Measurements from ENCODE around the gene KDM1A. TPM values are rescaled to one million over a fixed set of nuclear protein-coding genes. Genes with fewer than 3 reads are reported as not detected.

KDM1A gene
- total RNA-seq (30.9 TPM), polyA plus RNA-seq (10 to 100 TPM; 34.7 to 41.3 (median 38.5) TPM)

DNA sequence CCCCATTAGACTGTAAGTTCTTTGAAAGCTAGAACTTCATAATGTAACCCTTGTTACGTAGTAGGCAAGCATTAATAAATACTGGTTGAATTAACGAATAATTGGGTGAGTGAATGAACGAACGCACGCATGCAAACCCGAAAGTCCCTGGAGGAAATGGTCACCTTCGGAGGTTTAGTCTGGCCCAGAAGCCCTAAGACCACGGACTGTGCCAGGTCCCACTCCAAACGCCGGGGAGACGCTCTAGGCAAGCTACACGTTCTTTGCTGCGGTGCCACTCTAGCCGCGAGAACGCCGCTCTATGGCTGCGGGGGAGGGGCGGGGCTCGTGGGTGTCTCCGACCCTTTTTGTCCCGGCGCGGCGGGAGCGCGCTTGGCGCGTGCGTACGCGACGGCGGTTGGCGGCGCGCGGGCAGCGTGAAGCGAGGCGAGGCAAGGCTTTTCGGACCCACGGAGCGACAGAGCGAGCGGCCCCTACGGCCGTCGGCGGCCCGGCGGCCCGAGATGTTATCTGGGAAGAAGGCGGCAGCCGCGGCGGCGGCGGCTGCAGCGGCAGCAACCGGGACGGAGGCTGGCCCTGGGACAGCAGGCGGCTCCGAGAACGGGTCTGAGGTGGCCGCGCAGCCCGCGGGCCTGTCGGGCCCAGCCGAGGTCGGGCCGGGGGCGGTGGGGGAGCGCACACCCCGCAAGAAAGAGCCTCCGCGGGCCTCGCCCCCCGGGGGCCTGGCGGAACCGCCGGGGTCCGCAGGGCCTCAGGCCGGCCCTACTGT, at the start of gene KDM1A:
TSS of gene KDM1A (plus strand) at position 375 of the 769 bp plus-strand sequence. CDS start at position 504, 129 bp downstream.
- H3K27ac ChIP-seq (ENCODE audit: insufficient read depth, low read length, poor library complexity, severe bottlenecking): peak within 1 kb of the TSS; percentile 50
- no peaks in the 10 kb centered on the region for H3K36me3 ChIP-seq (ENCODE audit: control insufficient read depth, insufficient read depth, low read length)
- no peaks in the 10 kb centered on the region for H3K27me3 ChIP-seq (ENCODE audit: control insufficient read depth, insufficient read depth, low read length)
- no peaks in the 10 kb centered on the region for H3K9me3 ChIP-seq (ENCODE audit: control insufficient read depth in 2 of 2, low read length in 2 of 2)
- peaks cover 1 to 10% (median 3%) of the 10 kb centered on the region in 7 donors for H3K9me3 Mint-ChIP-seq
- H3K27ac Mint-ChIP-seq: peak within 1 kb of the TSS; percentile 95 to 97 (median 97)
- H3K4me1 ChIP-seq (ENCODE audit: control insufficient read depth, insufficient read depth, low read length, poor library complexity, severe bottlenecking): peaks cover 18% of the 10 kb centered on the region
- peaks cover 7% of the 10 kb centered on the region for H3K36me3 Mint-ChIP-seq
- ATAC-seq (ENCODE audit: low read depth in 2 of 2) (peak; percentile 99), DNase-seq (peak; percentile 82 to 96 (median 91))
- H3K4me1 Mint-ChIP-seq: peaks cover 27 to 53% (median 41%) of the 10 kb centered on the region in 4 donors
- H3K27me3 Mint-ChIP-seq: peaks cover 12% of the 10 kb centered on the region
- H3K4me3 Mint-ChIP-seq: peak within 1 kb of the TSS; percentile 97 to 100 (median 98)
- H3K4me3 ChIP-seq (ENCODE audit: low read depth, low read length): peak within 1 kb of the TSS; percentile 95

GRCh38 chr1:22970096-22970495, 49.2 kb upstream of the KDM1A start:
- peaks cover 58% of the 10 kb centered on the region for H3K27me3 Mint-ChIP-seq
- H3K4me3 ChIP-seq (ENCODE audit: low read depth, low read length): no peak overlapping the region
- H3K9me3 Mint-ChIP-seq: peaks cover 0 to 15% (median 2%) of the 10 kb centered on the region in 7 donors
- no peak overlapping the region for H3K4me3 Mint-ChIP-seq
- ATAC-seq (ENCODE audit: low read depth in 2 of 2) (no peak), DNase-seq (no peak)
- H3K27ac Mint-ChIP-seq: no peak overlapping the region
- no peak overlapping the region for H3K27ac ChIP-seq (ENCODE audit: insufficient read depth, low read length, poor library complexity, severe bottlenecking)
- H3K27me3 ChIP-seq (ENCODE audit: control insufficient read depth, insufficient read depth, low read length): peaks cover 17% of the 10 kb centered on the region
- H3K36me3 ChIP-seq (ENCODE audit: control insufficient read depth, insufficient read depth, low read length): no peaks in the 10 kb centered on the region
- no peaks in the 10 kb centered on the region for H3K36me3 Mint-ChIP-seq
- no peaks in the 10 kb centered on the region for H3K4me1 ChIP-seq (ENCODE audit: control insufficient read depth, insufficient read depth, low read length, poor library complexity, severe bottlenecking)
- H3K4me1 Mint-ChIP-seq: no peaks in the 10 kb centered on the region
- peaks cover 0 to 9% of the 10 kb centered on the region in 2 experiments for H3K9me3 ChIP-seq (ENCODE audit: control insufficient read depth in 2 of 2, low read length in 2 of 2)

GRCh38 chr1:22971161-22971560, 48.1 kb upstream of the KDM1A start:
- no peak overlapping the region for H3K4me3 Mint-ChIP-seq
- ATAC-seq (ENCODE audit: low read depth in 2 of 2) (no peak), DNase-seq (no peak)
- Histone ChIP-seq H3K36me3 (ENCODE audit: control insufficient read depth, insufficient read depth, low read length) (no peaks in the 10 kb centered on the region), H3K27me3 (ENCODE audit: control insufficient read depth, insufficient read depth, low read length) (peaks cover 21% of the 10 kb centered on the region), H3K27ac (ENCODE audit: insufficient read depth, low read length, poor library complexity, severe bottlenecking) (no peak overlapping the region), H3K4me1 (ENCODE audit: control insufficient read depth, insufficient read depth, low read length, poor library complexity, severe bottlenecking) (no peaks in the 10 kb centered on the region), H3K4me3 (ENCODE audit: low read depth, low read length) (no peak overlapping the region), H3K9me3 (ENCODE audit: control insufficient read depth in 2 of 2, low read length in 2 of 2) (peaks cover 0 to 5% of the 10 kb centered on the region in 2 experiments)
- peaks cover 58% of the 10 kb centered on the region for H3K27me3 Mint-ChIP-seq
- no peaks in the 10 kb centered on the region for H3K36me3 Mint-ChIP-seq
- peaks cover 0 to 8% (median 2%) of the 10 kb centered on the region in 7 donors for H3K9me3 Mint-ChIP-seq
- H3K4me1 Mint-ChIP-seq: no peaks in the 10 kb centered on the region
- H3K27ac Mint-ChIP-seq: no peak overlapping the region

- H3K27me3 Mint-ChIP-seq: peaks cover 58% of the 10 kb centered on the region
- Histone ChIP-seq H3K4me3 (ENCODE audit: low read depth, low read length) (no peak overlapping the region), H3K27ac (ENCODE audit: insufficient read depth, low read length, poor library complexity, severe bottlenecking) (no peak overlapping the region), H3K36me3 (ENCODE audit: control insufficient read depth, insufficient read depth, low read length) (no peaks in the 10 kb centered on the region), H3K27me3 (ENCODE audit: control insufficient read depth, insufficient read depth, low read length) (peaks cover 20% of the 10 kb centered on the region), H3K4me1 (ENCODE audit: control insufficient read depth, insufficient read depth, low read length, poor library complexity, severe bottlenecking) (no peaks in the 10 kb centered on the region), H3K9me3 (ENCODE audit: control insufficient read depth in 2 of 2, low read length in 2 of 2) (no peaks in the 10 kb centered on the region)
- peaks cover 0 to 2% (median 0%) of the 10 kb centered on the region in 7 donors for H3K9me3 Mint-ChIP-seq
- H3K4me3 Mint-ChIP-seq: no peak overlapping the region
- H3K27ac Mint-ChIP-seq: no peak overlapping the region
- H3K4me1 Mint-ChIP-seq: no peaks in the 10 kb centered on the region
- DNase-seq (no peak), ATAC-seq (ENCODE audit: low read depth in 2 of 2) (no peak)
- H3K36me3 Mint-ChIP-seq: no peaks in the 10 kb centered on the region
These were observed 47.5 kb upstream of the KDM1A start for GRCh38 chr1:22971611-22972405.

DNA sequence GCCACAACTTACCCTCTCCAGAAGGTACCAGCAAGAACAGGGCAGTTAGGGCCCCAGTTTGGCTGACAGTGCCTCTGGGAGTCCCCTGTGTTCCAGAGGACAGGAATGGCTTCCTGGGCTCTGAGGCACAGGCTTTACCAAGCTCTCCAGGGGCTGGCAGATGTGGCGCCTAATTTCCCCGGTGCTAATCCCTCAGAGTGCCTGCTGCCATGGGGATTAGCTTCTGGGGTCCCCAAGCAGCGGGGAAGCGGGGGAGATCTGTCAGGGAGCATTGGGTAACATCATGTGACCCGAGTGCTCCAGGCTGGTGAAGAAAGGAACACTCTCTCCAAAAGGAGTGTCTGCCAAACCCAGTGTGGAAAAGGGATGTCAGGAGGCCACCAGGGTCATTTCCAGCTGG, 46.5 kb upstream of the KDM1A start, which contains the start of gene LACTBL1:
TSS of gene LACTBL1 (minus strand) at position 107 of the 400 bp plus-strand sequence. CDS start 550 bp downstream, outside the sequence.
- no peaks in the 10 kb centered on the region for H3K4me1 Mint-ChIP-seq

GRCh38 chr1:22975694-22976093, 43.6 kb upstream of the KDM1A start:
- ATAC-seq (ENCODE audit: low read depth in 2 of 2): no peak
- no peaks in the 10 kb centered on the region for H3K36me3 ChIP-seq (ENCODE audit: control insufficient read depth, insufficient read depth, low read length)
- no peak overlapping the region for H3K27ac ChIP-seq (ENCODE audit: insufficient read depth, low read length, poor library complexity, severe bottlenecking)
- no peak overlapping the region for H3K4me3 Mint-ChIP-seq
- no peak for DNase-seq
- H3K27ac Mint-ChIP-seq: no peak overlapping the region
- peaks cover 9% of the 10 kb centered on the region for H3K27me3 ChIP-seq (ENCODE audit: control insufficient read depth, insufficient read depth, low read length)
- H3K9me3 Mint-ChIP-seq: peaks cover 0 to 2% (median 0%) of the 10 kb centered on the region in 7 donors
- H3K9me3 ChIP-seq (ENCODE audit: control insufficient read depth in 2 of 2, low read length in 2 of 2): no peaks in the 10 kb centered on the region
- no peak overlapping the region for H3K4me3 ChIP-seq (ENCODE audit: low read depth, low read length)
- H3K36me3 Mint-ChIP-seq: no peaks in the 10 kb centered on the region
- peaks cover 39% of the 10 kb centered on the region for H3K27me3 Mint-ChIP-seq
- H3K4me1 ChIP-seq (ENCODE audit: control insufficient read depth, insufficient read depth, low read length, poor library complexity, severe bottlenecking): no peaks in the 10 kb centered on the region
- no peaks in the 10 kb centered on the region for H3K4me1 Mint-ChIP-seq

More for the DNA sequence above, 46.5 kb upstream of the KDM1A start, which contains the start of gene LACTBL1:
- no peaks in the 10 kb centered on the region for H3K36me3 Mint-ChIP-seq
- DNase-seq: no peak
- Histone ChIP-seq H3K27me3 (ENCODE audit: control insufficient read depth, insufficient read depth, low read length) (peaks cover 19% of the 10 kb centered on the region), H3K36me3 (ENCODE audit: control insufficient read depth, insufficient read depth, low read length) (no peaks in the 10 kb centered on the region), H3K27ac (ENCODE audit: insufficient read depth, low read length, poor library complexity, severe bottlenecking) (no peak within 1 kb of the TSS), H3K4me1 (ENCODE audit: control insufficient read depth, insufficient read depth, low read length, poor library complexity, severe bottlenecking) (no peaks in the 10 kb centered on the region), H3K4me3 (ENCODE audit: low read depth, low read length) (no peak within 1 kb of the TSS), H3K9me3 (ENCODE audit: control insufficient read depth in 2 of 2, low read length in 2 of 2) (no peaks in the 10 kb centered on the region)
- H3K27me3 Mint-ChIP-seq: peaks cover 58% of the 10 kb centered on the region
- H3K27ac Mint-ChIP-seq: no peak within 1 kb of the TSS
- no peak for ATAC-seq (ENCODE audit: low read depth in 2 of 2)
- H3K9me3 Mint-ChIP-seq: peaks cover 0 to 2% (median 0%) of the 10 kb centered on the region in 7 donors
- no peak within 1 kb of the TSS for H3K4me3 Mint-ChIP-seq

DNA sequence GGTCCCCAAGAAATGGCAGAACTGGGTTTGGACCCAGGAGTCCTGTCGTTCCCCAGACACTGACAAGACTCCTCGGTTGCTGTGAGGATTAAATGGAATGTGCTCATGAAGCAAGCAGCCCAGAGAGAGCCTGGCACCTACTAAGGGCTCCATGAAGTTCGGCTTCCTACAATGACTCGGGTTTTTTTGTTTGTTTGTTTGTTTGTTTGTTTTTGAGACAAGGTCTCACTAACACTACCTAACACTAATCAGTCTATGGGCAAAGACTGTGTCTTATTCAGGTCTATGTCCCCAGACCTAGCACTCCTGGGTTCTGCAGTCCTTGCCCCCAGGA, 43.2 kb upstream of the KDM1A start:
- H3K9me3 Mint-ChIP-seq: peaks cover 0 to 2% (median 0%) of the 10 kb centered on the region in 7 donors
- H3K4me3 ChIP-seq (ENCODE audit: low read depth, low read length): no peak overlapping the region
- ATAC-seq (ENCODE audit: low read depth in 2 of 2) (no peak), DNase-seq (no peak)
- H3K36me3 ChIP-seq (ENCODE audit: control insufficient read depth, insufficient read depth, low read length): no peaks in the 10 kb centered on the region
- no peak overlapping the region for H3K4me3 Mint-ChIP-seq
- H3K4me1 Mint-ChIP-seq: no peaks in the 10 kb centered on the region
- H3K27ac ChIP-seq (ENCODE audit: insufficient read depth, low read length, poor library complexity, severe bottlenecking): no peak overlapping the region
- H3K9me3 ChIP-seq (ENCODE audit: control insufficient read depth in 2 of 2, low read length in 2 of 2): no peaks in the 10 kb centered on the region
- peaks cover 7% of the 10 kb centered on the region for H3K27me3 ChIP-seq (ENCODE audit: control insufficient read depth, insufficient read depth, low read length)
- H3K27me3 Mint-ChIP-seq: peaks cover 36% of the 10 kb centered on the region
- no peak overlapping the region for H3K27ac Mint-ChIP-seq
- no peaks in the 10 kb centered on the region for H3K36me3 Mint-ChIP-seq
- no peaks in the 10 kb centered on the region for H3K4me1 ChIP-seq (ENCODE audit: control insufficient read depth, insufficient read depth, low read length, poor library complexity, severe bottlenecking)
